ENCODE results near the gene RHOH.

Gene RHOH

DNA sequence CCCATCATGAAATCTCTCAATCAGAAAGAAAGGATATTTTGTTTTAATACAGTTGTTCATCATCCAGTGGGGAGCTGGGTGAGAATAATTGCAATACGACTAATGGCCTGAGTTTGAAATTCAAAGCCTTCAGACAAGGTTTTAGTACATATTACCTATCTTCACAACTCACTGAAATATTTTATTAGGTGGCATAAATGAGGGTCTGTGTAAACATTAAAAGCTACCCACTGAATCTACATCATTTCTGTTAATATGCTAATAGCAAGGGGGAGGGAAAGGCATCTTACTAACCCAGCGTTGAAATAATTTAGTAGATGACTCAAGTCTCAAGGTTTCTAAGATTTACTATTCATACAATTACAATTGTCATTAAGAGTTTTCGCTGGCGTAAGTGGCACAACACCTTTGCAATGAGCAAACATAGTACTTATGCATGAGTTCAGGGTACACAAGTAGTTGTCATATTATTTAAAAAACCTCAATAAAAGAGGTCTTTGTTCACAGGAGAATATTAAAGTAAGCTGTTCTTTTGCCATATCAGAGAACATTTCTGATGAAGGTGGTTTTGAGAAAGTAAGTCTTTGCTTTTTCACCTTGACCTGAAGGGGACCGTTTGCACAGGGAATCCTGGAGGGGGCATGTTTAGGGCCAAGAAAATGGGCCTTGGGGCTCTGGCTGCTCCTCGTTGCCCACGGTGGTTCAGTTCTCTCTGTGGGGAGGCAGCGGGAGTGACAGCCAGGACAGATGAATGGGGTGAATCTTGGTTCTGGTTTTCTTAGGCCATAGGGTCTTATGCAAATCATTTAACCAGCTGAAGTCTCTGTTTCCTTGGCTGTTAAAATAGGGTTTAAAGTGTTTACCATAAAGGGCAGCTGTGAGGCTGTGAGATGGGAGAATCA lies 4.5 kb upstream of the RHOH start:
- TF ChIP-seq, protein P1, sequence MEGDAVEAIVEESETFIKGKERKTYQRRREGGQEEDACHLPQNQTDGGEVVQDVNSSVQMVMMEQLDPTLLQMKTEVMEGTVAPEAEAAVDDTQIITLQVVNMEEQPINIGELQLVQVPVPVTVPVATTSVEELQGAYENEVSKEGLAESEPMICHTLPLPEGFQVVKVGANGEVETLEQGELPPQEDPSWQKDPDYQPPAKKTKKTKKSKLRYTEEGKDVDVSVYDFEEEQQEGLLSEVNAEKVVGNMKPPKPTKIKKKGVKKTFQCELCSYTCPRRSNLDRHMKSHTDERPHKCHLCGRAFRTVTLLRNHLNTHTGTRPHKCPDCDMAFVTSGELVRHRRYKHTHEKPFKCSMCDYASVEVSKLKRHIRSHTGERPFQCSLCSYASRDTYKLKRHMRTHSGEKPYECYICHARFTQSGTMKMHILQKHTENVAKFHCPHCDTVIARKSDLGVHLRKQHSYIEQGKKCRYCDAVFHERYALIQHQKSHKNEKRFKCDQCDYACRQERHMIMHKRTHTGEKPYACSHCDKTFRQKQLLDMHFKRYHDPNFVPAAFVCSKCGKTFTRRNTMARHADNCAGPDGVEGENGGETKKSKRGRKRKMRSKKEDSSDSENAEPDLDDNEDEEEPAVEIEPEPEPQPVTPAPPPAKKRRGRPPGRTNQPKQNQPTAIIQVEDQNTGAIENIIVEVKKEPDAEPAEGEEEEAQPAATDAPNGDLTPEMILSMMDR (IDR thresholded peaks at IDR 0.05; ENCODE audit: low read depth, low read length, missing control alignments) = peak; percentile 14
- no peak for DNase-seq (ENCODE audit: low read depth)
- H3K4me3 ChIP-seq (ENCODE audit: low read depth, low read length) = peak overlapping the region; percentile 97

DNA sequence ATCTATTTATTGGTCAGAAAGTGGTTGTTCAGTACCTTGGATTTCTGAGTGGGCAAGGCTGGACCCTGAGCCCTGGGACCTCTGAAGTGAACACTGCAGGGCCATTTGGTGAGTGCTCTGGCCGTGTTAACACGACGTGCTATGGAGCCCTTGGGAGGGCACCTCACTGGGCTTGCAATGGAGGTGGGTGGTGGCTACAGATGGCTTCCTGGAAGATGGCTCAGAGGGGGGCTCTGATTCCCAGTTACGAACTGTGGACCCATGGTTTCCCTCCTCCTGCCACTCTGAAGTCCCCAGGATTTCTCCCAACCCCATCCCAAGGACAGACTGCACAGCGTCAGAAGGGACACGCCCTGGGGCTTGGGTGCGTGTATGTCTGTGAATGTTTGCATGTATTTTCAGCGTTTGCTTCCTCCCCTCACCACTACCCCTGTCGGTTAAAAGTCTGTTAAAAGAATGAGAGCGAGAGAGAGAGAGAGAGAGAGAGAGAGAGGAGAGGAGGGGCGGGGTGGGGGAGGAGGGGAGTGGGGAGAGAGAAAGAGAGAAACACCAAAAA lies 3.7 kb upstream of the RHOH start:
- DNase-seq (ENCODE audit: low read depth) = no peak
- TF ChIP-seq, protein P1 (IDR thresholded peaks at IDR 0.05; ENCODE audit: low read depth, low read length, missing control alignments) = peak; percentile 19
- H3K4me3 ChIP-seq (ENCODE audit: low read depth, low read length) = peak overlapping the region; percentile 97

GRCh38 chr4:40193578-40193977 lies 3.3 kb upstream of the RHOH start:
- H3K4me3 ChIP-seq (ENCODE audit: low read depth, low read length) = peak overlapping the region; percentile 97
- no peak for DNase-seq (ENCODE audit: low read depth)
- TF ChIP-seq, protein P1 (IDR thresholded peaks at IDR 0.05; ENCODE audit: low read depth, low read length, missing control alignments) = no peak

- no peak for DNase-seq (ENCODE audit: low read depth)
- TF ChIP-seq, protein P1 (IDR thresholded peaks at IDR 0.05; ENCODE audit: low read depth, low read length, missing control alignments) = no peak
- H3K4me3 ChIP-seq (ENCODE audit: low read depth, low read length) = peak overlapping the region; percentile 97
Observed at GRCh38 chr4:40194602-40195161, 2.1 kb upstream of the RHOH start.

DNA sequence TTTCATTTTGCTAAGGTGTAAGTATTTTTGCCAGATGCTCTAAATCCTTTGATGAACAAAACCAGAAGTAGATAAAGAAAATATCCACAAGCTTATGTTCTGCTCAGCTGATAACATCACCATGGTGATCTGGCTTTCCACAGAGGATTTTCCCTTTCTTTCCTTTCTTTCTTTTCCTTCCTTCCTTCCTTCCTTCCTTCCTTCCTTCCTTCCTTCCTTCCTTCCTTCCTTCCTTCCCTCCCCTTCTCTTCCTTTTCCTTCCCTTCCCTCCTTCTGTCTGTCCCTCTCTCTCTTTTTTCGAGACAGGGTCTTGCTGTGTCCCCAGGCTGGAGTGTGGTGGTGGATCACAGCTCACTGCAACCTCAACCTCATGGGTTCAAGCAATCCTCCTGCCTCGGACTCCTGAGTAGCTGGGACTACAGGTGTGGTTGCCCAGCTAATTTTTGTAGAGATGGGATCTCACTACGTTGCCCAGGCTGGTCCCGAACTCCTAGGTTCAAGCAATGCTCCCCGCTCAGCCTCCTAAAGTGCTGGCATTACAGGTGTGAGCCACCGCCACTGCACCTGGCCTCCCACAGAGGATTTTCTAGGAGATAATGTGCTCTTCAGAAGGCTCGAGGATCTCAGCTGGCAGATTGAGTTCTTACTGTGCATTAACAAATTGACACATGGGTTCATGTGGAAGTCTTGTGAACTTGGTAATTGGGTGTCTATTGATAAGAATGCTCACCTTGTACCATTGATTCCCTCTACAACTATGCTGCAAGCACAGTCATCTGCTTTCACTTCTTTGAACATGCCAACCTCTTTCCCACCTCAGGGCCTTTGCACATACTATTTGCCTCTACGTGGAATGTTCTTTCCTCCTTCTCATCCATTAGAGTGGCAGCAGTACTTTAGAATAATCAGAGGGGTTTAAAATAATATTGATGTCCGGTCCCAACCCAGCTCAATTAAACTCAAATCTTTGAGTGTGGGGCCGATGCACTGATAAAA lies 1.4 kb upstream of the RHOH start:
- TF ChIP-seq, protein P1 (IDR thresholded peaks at IDR 0.05; ENCODE audit: low read depth, low read length, missing control alignments) = no peak
- peak overlapping the region; percentile 97 for H3K4me3 ChIP-seq (ENCODE audit: low read depth, low read length)
- DNase-seq (ENCODE audit: low read depth) = no peak

- no peak for DNase-seq (ENCODE audit: low read depth)
- peak overlapping the region; percentile 97 for H3K4me3 ChIP-seq (ENCODE audit: low read depth, low read length)
- TF ChIP-seq, protein P1 (IDR thresholded peaks at IDR 0.05; ENCODE audit: low read depth, low read length, missing control alignments) = no peak
Observed at GRCh38 chr4:40196272-40196671, 559 bp upstream of the RHOH start.
